DOHH2 (cell line): ENCODE data around the gene ATAD2B.
"Not testable (repeated sequence)": the region's sequence is repeated elsewhere in the genome, so short reads cannot be mapped to it uniquely, and the experiment has no call there.

Experiments used
- H3F3A ChIP-seq: fragments of 200-600 bp; sonication (generic), shearing (Covaris generic); 2 replicates; pipeline ENCODE4 v1.6.0; 2016; ENCODE audit warnings: antibody characterized with exemption, mild to moderate bottlenecking; ENCODE audit not compliant: control insufficient read depth, insufficient read depth
- H3K27ac ChIP-seq: fragments of 200-600 bp; sonication (generic); 2 replicates; pipeline ENCODE4 v1.5.1; 2014; ENCODE audit warnings: low read depth, mild to moderate bottlenecking, low read length, moderate library complexity
- H3K27me3 ChIP-seq: fragments of 200-600 bp; sonication (generic); 2 replicates; pipeline ENCODE4 v1.6.1; 2014; ENCODE audit warnings: mild to moderate bottlenecking, low read length, mixed read lengths; ENCODE audit not compliant: control insufficient read depth
- H3K36me3 ChIP-seq: fragments of 200-600 bp; sonication (generic); 2 replicates; pipeline ENCODE4 v1.6.1; 2014; ENCODE audit warnings: mild to moderate bottlenecking, low read length, moderate library complexity, mixed read lengths; ENCODE audit not compliant: control insufficient read depth
- H3K4me1 ChIP-seq: fragments of 200-600 bp; sonication (generic); 2 replicates; pipeline ENCODE4 v1.6.1; 2014; ENCODE audit warnings: mild to moderate bottlenecking, low read length, mixed read lengths; ENCODE audit not compliant: control insufficient read depth
- H3K4me2 ChIP-seq: fragments of 200-600 bp; sonication (generic); 2 replicates; pipeline ENCODE4 v1.6.0; 2014; ENCODE audit warnings: mild to moderate bottlenecking, low read length, moderate library complexity
- H3K4me3 ChIP-seq: fragments of 200-600 bp; sonication (generic); 2 replicates; pipeline ENCODE4 v1.5.1; 2014; ENCODE audit warnings: mild to moderate bottlenecking, low read length, mixed read lengths
- H3K79me2 ChIP-seq: fragments of 200-600 bp; sonication (generic); 2 replicates; pipeline ENCODE4 v1.6.1; 2014; ENCODE audit warnings: mild to moderate bottlenecking, low read length, mixed read lengths; ENCODE audit not compliant: control insufficient read depth
- H3K9me2 ChIP-seq: fragments of 200-600 bp; sonication (generic); replicated peaks from 2 replicates; pipeline ENCODE4 v1.6.1; 2014; ENCODE audit warnings: mild to moderate bottlenecking, low read length, mixed read lengths; ENCODE audit not compliant: control insufficient read depth
- H3K9me3 ChIP-seq: fragments of 200-600 bp; sonication (generic); 2 replicates; pipeline ENCODE4 v1.6.1; 2014; ENCODE audit warnings: antibody characterized with exemption, low read length, mixed read lengths; ENCODE audit not compliant: control insufficient read depth, insufficient read depth
- H4K20me1 ChIP-seq: fragments of 200-600 bp; sonication (generic); 2 replicates; pipeline ENCODE4 v1.6.0; 2014; ENCODE audit warnings: low read depth, mild to moderate bottlenecking, antibody characterized with exemption, low read length, moderate library complexity; ENCODE audit not compliant: control insufficient read depth, insufficient read depth
- CTCF ChIP-seq: fragments of 200-600 bp; sonication (generic); IDR thresholded peaks from one replicate; pipeline ENCODE4 v1.5.1; 2014; ENCODE audit warnings: antibody characterized with exemption, mild to moderate bottlenecking, low read depth, low read length; ENCODE audit not compliant: poor library complexity, severe bottlenecking
- EZH2phosphoT487 ChIP-seq: fragments of 200-600 bp; sonication (generic); IDR thresholded peaks from 2 replicates; pipeline ENCODE4 v1.6.1; 2017; ENCODE audit warnings: borderline replicate concordance, mild to moderate bottlenecking, antibody characterized with exemption, low read length, moderate library complexity, mixed read lengths

ATAD2B gene

GRCh38 chr2:23746141-23746863, 180.6 kb downstream of the ATAD2B start:
- Histone ChIP-seq H3K27me3 (no peaks in the 10 kb centered on the region), H4K20me1 (no peaks in the 10 kb centered on the region), H3K36me3 (peaks cover under 1% of the 10 kb centered on the region; the same call in 1 of the 2 replicates), H3F3A (no peaks in the 10 kb centered on the region), H3K9me2 (no peaks in the 10 kb centered on the region), H3K79me2 (no peaks in the 10 kb centered on the region), H3K4me2 (no peak overlapping the region), H3K4me3 (no peak overlapping the region), H3K27ac (no peak overlapping the region), H3K9me3 (no peaks in the 10 kb centered on the region), H3K4me1 (no peaks in the 10 kb centered on the region; the same call in 1 of the 2 replicates)
- TF ChIP-seq CTCF (no peak), EZH2phosphoT487 (no peak)

- no peaks in the 10 kb centered on the region for H3F3A ChIP-seq
- no peaks in the 10 kb centered on the region for H3K9me3 ChIP-seq
- H3K4me3 ChIP-seq: no peak overlapping the region
- H3K79me2 ChIP-seq: no peaks in the 10 kb centered on the region
- no peak for TF ChIP-seq EZH2phosphoT487
- TF ChIP-seq CTCF: no peak
- no peaks in the 10 kb centered on the region for H3K27me3 ChIP-seq
- no peak overlapping the region for H3K4me2 ChIP-seq
- no peaks in the 10 kb centered on the region for H3K9me2 ChIP-seq
- H4K20me1 ChIP-seq: no peaks in the 10 kb centered on the region
- H3K36me3 ChIP-seq: no peaks in the 10 kb centered on the region
- no peak overlapping the region for H3K27ac ChIP-seq
- no peaks in the 10 kb centered on the region; the same call in 1 of the 2 replicates for H3K4me1 ChIP-seq
Observed at GRCh38 chr2:23745726-23746105, 181.2 kb downstream of the ATAD2B start.

- Histone ChIP-seq H3K79me2 (no peaks in the 10 kb centered on the region), H3K36me3 (no peaks in the 10 kb centered on the region), H4K20me1 (no peaks in the 10 kb centered on the region), H3K9me2 (no peaks in the 10 kb centered on the region), H3K27me3 (no peaks in the 10 kb centered on the region), H3F3A (no peaks in the 10 kb centered on the region), H3K9me3 (no peaks in the 10 kb centered on the region), H3K4me2 (no peak overlapping the region), H3K4me3 (no peak overlapping the region), H3K4me1 (no peaks in the 10 kb centered on the region; the same call in 1 of the 2 replicates), H3K27ac (no peak overlapping the region)
- TF ChIP-seq EZH2phosphoT487: no peak
- no peak for TF ChIP-seq CTCF
Observed at GRCh38 chr2:23745068-23745725, 181.7 kb downstream of the ATAD2B start.

- not testable (repeated sequence) for H3K36me3 ChIP-seq, H4K20me1 ChIP-seq, H3F3A ChIP-seq, H3K27ac ChIP-seq, H3K9me3 ChIP-seq, H3K4me3 ChIP-seq, H3K4me1 ChIP-seq, H3K4me2 ChIP-seq, H3K79me2 ChIP-seq, H3K27me3 ChIP-seq, H3K9me2 ChIP-seq
Observed at GRCh38 chr2:23736783-23737182, 190.1 kb downstream of the ATAD2B start.
